Stomach (tissue), 9 donors: Measurements from ENCODE around the gene CASKIN2. TPM values are rescaled to one million over a fixed set of nuclear protein-coding genes. Genes with fewer than 3 reads are reported as not detected.
A peak's percentile ranks its signal among the peaks of the same experiment; 100 is the strongest.

ENCODE experiments used
- DNase-seq, 2 donors: peaks; one replicate each; pipeline versions ENCODE4 v3.0.0 to v3.0.0-alpha.2; 2013 to 2019
- H3K27ac ChIP-seq, 5 donors: fragments of 200-600 bp in 4 of 5; sonication (generic) in 4 of 5; one replicate each; pipeline ENCODE4 v1.5.1; 2013 to 2019; ENCODE audit warnings: mild to moderate bottlenecking in 1 of 5, moderate library complexity in 1 of 5
- H3K27me3 ChIP-seq, 3 donors: fragments of 200-600 bp; sonication (generic); one replicate each; pipeline ENCODE4 v1.5.1; 2017 to 2019; ENCODE audit warnings: mixed run types in 1 of 3
- H3K36me3 ChIP-seq, 4 donors: fragments of 200-600 bp; sonication (generic); 1 replicate in 3 of 4; 2 replicates in 1 of 4; pipeline ENCODE4 v1.5.1; 2016 to 2019
- H3K4me1 ChIP-seq, 4 donors: fragments of 200-600 bp; sonication (generic); one replicate each; pipeline ENCODE4 v1.5.1; 2016 to 2019
- H3K4me3 ChIP-seq, 4 donors: fragments of 200-600 bp; sonication (generic) in 3 of 4; one replicate each; pipeline ENCODE4 v1.5.1; 2016 to 2019; ENCODE audit warnings: mild to moderate bottlenecking in 1 of 4
- H3K9me3 ChIP-seq, 4 donors: fragments of 200-600 bp; sonication (generic); one replicate each; pipeline ENCODE4 v1.5.1; 2016 to 2019
- EP300 ChIP-seq: sonication (generic); formaldehyde crosslinking; IDR thresholded peaks from one replicate; pipeline ENCODE4 v1.6.1; 2017; ENCODE audit warnings: antibody characterized with exemption
- POLR2A ChIP-seq, 4 donors: fragments of 450-650 bp; IDR thresholded peaks; one replicate each; pipeline ENCODE4 v1.6.1; 2016; ENCODE audit warnings: antibody characterized with exemption in 4 of 4, control low read depth in 2 of 4, mild to moderate bottlenecking in 1 of 4, moderate library complexity in 1 of 4
- POLR2AphosphoS5 ChIP-seq, 3 donors: sonication (generic); formaldehyde crosslinking; IDR thresholded peaks; one replicate each; pipeline ENCODE4 v1.6.1; 2016; ENCODE audit warnings: antibody characterized with exemption in 3 of 3
- WGBS, 5 donors: extraction: QIAGEN DNeasy Blood & Tissue Kit in 3 of 5; methylation state at CpG; one replicate each; pipeline versions ENCODE4 v1.1.5 to v1.1.7; 2013 to 2018; 5-methylcytosine and 5-hydroxymethylcytosine counted together
- intact Hi-C: fragments of 100-400 bp; cut with DNase I; formaldehyde crosslinking; loops from one replicate; pipeline ENCODE4 v1.15.1; 2023; ENCODE audit warnings: low total_unique reads
- polyA plus RNA-seq, 3 donors: library from polyadenylated mRNA; stranded (reverse); fragments of 200-250 nt; gene quantifications; one replicate each; pipeline ENCODE4 v1.2.3, GENCODE V29; 2013
- total RNA-seq, 5 donors: library from RNA; depleted of rRNA; stranded (reverse); fragments of >200 nt; gene quantifications; one replicate each; pipeline versions ENCODE4 v1.1.0 to v1.2.3, GENCODE V29; 2014 to 2016
- TF ChIP-seq, protein P1 (sequence below), 7 experiments: fragments of 450-650 bp in 4 of 7; fragments of 200-600 bp in 3 of 7; sonication (generic) in 3 of 7; IDR thresholded peaks; one replicate each; pipeline ENCODE4 v1.5.1; 2016 to 2019; ENCODE audit warnings: antibody characterized with exemption in 7 of 7, control low read depth in 2 of 7, mild to moderate bottlenecking in 1 of 7
- donor health status: healthy with polysubstance abuse.
- donor health status: Bipolar disorder and iron deficiency.
- donor health status: healthy.

CASKIN2 gene
- total and polyA plus RNA-seq, 8 donors = 5.4 to 27.4 (median 12.1) TPM

DNA sequence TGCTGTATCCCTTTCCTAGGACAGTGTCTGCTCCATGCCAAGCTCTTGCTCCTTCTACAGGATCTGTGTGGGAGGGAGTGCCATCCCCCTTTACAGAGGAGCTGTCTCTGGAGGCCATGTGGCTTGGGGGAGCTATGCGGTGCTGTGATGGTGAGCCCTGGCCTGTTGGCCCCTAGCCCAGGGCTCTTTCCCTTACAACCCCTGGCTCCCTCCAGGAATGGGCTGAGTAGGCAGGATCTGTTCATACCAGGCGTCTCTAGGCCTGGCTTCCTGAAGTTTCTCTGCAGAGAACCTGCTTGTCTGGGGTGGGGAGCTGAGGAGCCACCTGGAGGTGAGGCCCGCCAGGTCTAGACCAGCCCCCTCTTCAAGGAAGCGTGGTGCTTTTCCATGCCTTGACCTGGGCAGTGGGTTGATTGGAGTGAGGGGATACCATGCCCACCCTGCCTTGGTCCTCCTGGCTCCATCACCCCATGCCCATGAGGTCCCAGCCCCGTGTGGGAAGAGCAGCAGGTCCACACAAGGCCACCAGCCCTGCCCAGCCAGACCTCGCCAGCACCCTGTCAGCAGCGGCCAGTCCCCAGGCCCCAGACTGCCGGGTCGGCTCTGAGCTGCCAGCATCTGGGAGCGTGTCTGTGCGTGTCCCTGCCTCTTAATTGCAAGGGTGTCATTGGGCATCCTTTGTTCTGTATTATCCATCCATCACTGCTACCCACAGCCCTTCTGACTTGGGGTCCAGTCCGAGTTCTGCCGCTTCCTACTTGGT, 24.8 kb upstream of the CASKIN2 start:
- H3K4me3 ChIP-seq = no peak overlapping the region
- peak overlapping the region in 2 of 5 donors; percentile 7 to 31 for H3K27ac ChIP-seq
- no peak for TF ChIP-seq POLR2A (IDR thresholded peaks at IDR 0.05)
- intact Hi-C loops = loop anchor here (10.0 kb wide), 1 partner anchor 45 kb away; the partner anchor contains the start of gene MYO15B
- H3K36me3 ChIP-seq = peaks cover 0 to 20% (median 3%) of the 10 kb centered on the region in 4 donors
- peaks cover 19 to 81% (median 60%) of the 10 kb centered on the region in 4 donors for H3K4me1 ChIP-seq
- no peaks in the 10 kb centered on the region for H3K27me3 ChIP-seq
- WGBS, 5 donors = 65 to 76% (median 70%) methylated on average over 8 to 13 of the region's 13 CpGs
- DNase-seq = no peak
- no peaks in the 10 kb centered on the region for H3K9me3 ChIP-seq

DNA sequence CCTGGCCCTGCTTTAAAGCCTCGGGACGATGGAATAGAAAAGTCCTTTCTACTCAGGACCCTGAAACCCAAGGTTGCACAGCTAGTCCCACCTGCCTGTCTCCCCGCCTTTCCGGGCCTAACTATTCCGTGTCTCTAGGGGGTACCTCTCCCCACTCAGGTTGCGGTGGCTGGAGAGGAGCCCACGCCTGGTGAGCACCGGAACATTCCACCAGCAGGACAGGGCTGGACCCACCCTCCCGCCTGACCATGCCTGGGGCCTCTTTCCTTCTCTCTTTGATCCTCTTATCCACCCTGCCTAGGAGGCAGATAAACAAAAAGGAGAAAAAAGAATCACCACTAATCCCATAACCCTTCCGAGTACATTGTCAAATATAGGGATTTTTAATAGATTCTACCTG, 21.0 kb upstream of the CASKIN2 start:
- Histone ChIP-seq H3K4me1 (peaks cover 27 to 88% (median 59%) of the 10 kb centered on the region in 4 donors), H3K27me3 (no peaks in the 10 kb centered on the region), H3K27ac (peak overlapping the region in 3 of 5 donors; percentile 1 to 76 (median 17)), H3K9me3 (no peaks in the 10 kb centered on the region), H3K36me3 (peaks cover 0 to 31% (median 10%) of the 10 kb centered on the region in 4 donors), H3K4me3 (no peak overlapping the region)
- intact Hi-C loops = loop anchor here (10.0 kb wide), 1 partner anchor 48 kb away; the partner anchor contains the start of gene MYO15B
- WGBS, 5 donors = 39 to 65% (median 57%) methylated on average over 9 to 10 of the region's 10 CpGs
- no peak for DNase-seq
- TF ChIP-seq EP300 (no peak), POLR2A (IDR thresholded peaks at IDR 0.05) (no peak), POLR2AphosphoS5 (IDR thresholded peaks at IDR 0.05) (no peak)
- TF ChIP-seq, protein P1, sequence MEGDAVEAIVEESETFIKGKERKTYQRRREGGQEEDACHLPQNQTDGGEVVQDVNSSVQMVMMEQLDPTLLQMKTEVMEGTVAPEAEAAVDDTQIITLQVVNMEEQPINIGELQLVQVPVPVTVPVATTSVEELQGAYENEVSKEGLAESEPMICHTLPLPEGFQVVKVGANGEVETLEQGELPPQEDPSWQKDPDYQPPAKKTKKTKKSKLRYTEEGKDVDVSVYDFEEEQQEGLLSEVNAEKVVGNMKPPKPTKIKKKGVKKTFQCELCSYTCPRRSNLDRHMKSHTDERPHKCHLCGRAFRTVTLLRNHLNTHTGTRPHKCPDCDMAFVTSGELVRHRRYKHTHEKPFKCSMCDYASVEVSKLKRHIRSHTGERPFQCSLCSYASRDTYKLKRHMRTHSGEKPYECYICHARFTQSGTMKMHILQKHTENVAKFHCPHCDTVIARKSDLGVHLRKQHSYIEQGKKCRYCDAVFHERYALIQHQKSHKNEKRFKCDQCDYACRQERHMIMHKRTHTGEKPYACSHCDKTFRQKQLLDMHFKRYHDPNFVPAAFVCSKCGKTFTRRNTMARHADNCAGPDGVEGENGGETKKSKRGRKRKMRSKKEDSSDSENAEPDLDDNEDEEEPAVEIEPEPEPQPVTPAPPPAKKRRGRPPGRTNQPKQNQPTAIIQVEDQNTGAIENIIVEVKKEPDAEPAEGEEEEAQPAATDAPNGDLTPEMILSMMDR (IDR thresholded peaks at IDR 0.05) = no peak

DNA sequence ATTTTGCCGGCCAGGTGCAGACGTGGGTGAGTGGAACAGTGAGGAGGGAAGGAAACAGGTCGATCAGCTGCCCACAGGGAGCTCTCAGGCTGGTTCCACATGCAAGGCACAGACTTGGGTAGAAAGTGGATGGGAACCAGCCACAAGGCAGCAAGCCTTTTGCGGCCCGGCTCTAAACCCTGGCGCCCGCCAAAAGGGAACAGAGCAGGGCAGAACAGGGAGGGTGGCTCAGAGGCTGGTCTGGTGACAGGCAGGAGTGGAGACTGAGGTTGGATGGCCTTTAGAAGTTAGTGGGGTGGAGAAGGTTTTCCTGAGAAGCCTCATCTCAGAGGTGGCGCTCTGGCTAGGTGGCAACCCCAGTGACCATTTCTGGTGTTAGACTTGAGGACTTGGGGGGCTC, 20.5 kb upstream of the CASKIN2 start:
- 79 to 82% (median 81%) methylated on average over 8 of the region's 8 CpGs for WGBS, 5 donors
- DNase-seq = no peak
- no peak overlapping the region for H3K4me3 ChIP-seq
- H3K36me3 ChIP-seq = peaks cover 0 to 31% (median 10%) of the 10 kb centered on the region in 4 donors
- H3K27ac ChIP-seq = peak overlapping the region; percentile 1 to 76 (median 38)
- TF ChIP-seq, protein P1 (IDR thresholded peaks at IDR 0.05) = no peak
- TF ChIP-seq POLR2AphosphoS5 (IDR thresholded peaks at IDR 0.05) (no peak), POLR2A (IDR thresholded peaks at IDR 0.05) (no peak), EP300 (no peak)
- no peaks in the 10 kb centered on the region for H3K27me3 ChIP-seq
- no peaks in the 10 kb centered on the region for H3K9me3 ChIP-seq
- H3K4me1 ChIP-seq = peaks cover 29 to 87% (median 58%) of the 10 kb centered on the region in 4 donors
- intact Hi-C loops = loop anchor here (10.0 kb wide), 1 partner anchor 49 kb away; the partner anchor contains the start of gene MYO15B

DNA sequence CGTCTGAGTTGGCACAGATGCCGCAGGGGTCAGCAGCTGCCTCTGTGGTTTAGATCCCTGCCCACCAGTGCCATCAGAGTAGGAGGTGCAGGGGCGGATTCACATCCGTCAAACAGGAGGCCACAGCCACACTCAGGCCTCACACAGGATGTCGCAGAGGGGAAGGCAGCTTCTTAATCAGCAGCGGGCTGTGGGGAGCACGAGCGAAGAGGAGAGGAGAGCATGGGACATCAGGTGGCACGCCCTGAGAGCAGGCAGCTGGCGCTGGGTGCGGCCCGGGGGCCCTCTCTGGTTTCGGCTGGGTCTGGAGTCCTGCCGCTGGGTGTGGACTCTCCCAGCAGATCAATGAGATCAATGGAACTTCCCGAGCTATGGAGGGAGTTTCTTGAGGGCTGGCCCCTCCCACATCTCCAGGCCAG, 19.8 kb upstream of the CASKIN2 start:
- DNase-seq = peak; percentile 53 to 87
- peak overlapping the region; percentile 1 to 76 (median 38) for H3K27ac ChIP-seq
- H3K4me1 ChIP-seq = peaks cover 32 to 85% (median 56%) of the 10 kb centered on the region in 4 donors
- H3K4me3 ChIP-seq = no peak overlapping the region
- intact Hi-C loops = loop anchor here (10.0 kb wide), 1 partner anchor 50 kb away; the partner anchor contains the start of gene MYO15B
- 26 to 57% (median 36%) methylated on average over 13 to 15 of the region's 15 CpGs; no CpG with 5 or more reads in 1 of the 5 donors for WGBS, 5 donors
- peaks cover 0 to 24% (median 10%) of the 10 kb centered on the region in 4 donors for H3K36me3 ChIP-seq
- H3K27me3 ChIP-seq = no peaks in the 10 kb centered on the region
- no peaks in the 10 kb centered on the region for H3K9me3 ChIP-seq
- TF ChIP-seq POLR2AphosphoS5 (IDR thresholded peaks at IDR 0.05) = no peak
- TF ChIP-seq, protein P1 (IDR thresholded peaks at IDR 0.05) = no peak
- TF ChIP-seq POLR2A (IDR thresholded peaks at IDR 0.05) = no peak
- TF ChIP-seq EP300 = no peak
